CD4-positive, alpha-beta T cell treated with Interferon alpha-2 for 1 hour (primary cell): ENCODE data around the gene FNDC1.
"Not testable (repeated sequence)": the region's sequence is repeated elsewhere in the genome, so short reads cannot be mapped to it uniquely, and the experiment has no call there.

Experiments used
- DNase-seq, 2 donors: peaks; one replicate each; pipeline ENCODE4 v3.0.0-alpha.2; 2020 to 2022

Gene FNDC1

GRCh38 chr6:159169193-159169555 lies at the start of gene FNDC1:
FNDC1 (plus strand) TSS chr6:159169400; CDS start chr6:159169597, 197 bp downstream.
- DNase-seq: peak in 1 of 2 donors; percentile 67

DNA sequence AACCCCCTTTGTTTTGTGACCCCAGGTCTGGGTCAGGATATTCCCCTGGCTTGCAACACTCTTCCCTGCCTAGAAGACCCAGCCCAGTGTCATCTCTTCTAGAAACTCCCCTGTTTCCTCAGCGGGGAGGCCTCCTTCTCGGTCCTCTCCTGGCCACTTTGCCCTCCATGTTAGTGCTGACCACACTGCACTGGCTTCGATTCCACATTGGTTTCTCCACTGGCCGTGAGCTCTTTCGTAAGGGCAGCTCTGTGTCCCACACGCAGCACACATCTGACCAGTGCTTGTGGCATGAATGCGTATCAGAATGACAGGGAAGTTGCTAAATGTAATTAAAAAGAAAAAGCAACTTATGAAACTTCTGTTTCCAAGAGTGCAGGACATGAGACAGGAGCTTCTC lies 49.4 kb upstream of the FNDC1 start:
- peak in 1 of 2 donors; percentile 49 for DNase-seq

DNA sequence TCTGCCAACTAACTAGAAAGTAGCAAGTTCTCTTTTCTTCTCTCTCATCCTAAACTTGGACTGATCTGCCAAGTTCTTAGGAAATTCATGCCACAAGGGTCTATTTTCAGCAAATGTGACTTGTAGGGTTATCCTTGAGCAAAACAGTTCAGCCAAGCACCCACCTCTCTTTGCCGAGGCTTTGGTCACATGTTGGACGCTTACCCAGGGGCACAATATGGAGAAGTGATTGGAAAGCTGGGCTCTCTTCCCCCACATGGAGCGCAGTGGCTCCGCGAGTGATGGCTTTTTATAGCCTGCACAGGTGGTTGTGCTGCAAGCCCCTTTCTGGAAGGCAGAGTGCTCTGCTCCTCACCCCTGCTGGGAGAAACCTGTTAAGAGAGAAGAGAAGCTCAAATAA lies 47.7 kb upstream of the FNDC1 start:
- no peak for DNase-seq

GRCh38 chr6:159122453-159122852 lies 46.7 kb upstream of the FNDC1 start:
- DNase-seq: no peak

- DNase-seq: not testable (repeated sequence)
Observed at GRCh38 chr6:159123831-159124230, 45.4 kb upstream of the FNDC1 start.

DNA sequence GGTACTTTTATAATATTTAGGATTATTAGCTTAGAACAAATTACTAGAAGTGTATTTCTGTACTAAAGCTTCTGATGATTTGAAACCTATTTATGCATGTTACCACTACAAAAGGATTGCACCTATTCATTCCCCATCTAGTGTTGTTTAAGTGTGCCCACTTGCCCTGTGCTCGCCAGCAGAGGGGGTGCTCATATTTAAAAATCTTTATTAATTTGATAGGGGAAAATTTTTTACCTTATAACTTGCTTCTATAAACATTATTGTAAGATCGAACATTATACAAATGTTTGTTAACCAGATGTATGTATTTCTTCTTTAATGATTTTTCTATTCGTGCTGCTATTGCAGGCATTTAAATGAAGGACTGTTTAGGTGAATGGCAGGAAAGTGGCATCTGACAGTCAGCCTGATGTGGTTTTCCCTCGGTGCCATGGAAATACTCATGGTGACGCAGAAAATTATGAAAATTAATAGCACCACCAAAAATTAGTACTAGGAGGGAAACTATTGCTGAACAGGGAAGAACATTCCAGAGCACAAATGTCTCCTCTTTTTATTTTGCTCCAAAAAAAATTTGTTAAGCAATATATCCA lies 44.1 kb upstream of the FNDC1 start:
- DNase-seq: peak in 1 of 2 donors; percentile 26

GRCh38 chr6:159125951-159126352 lies 43.2 kb upstream of the FNDC1 start:
- no peak for DNase-seq

- DNase-seq: no peak
Observed at GRCh38 chr6:159126590-159126989, 42.6 kb upstream of the FNDC1 start.

DNA sequence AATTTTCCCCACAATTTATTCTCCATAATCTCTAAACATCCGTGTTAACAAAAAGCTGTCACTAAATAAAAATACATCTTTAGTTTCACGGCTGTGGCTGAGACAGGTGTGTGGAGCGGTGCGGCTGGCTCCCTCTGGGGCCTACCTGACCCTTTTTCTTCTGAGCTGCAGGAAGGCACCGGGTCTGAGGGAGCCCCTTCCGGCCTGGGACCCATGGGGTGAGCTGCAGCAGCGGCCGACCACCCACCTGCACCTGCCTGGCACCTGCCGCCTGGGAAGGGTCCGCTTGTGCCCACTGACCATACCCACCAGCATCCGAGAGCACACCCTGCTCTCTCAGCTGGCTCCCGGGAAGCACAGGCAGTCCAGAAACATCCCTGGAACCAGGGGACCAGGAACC lies 41.5 kb upstream of the FNDC1 start:
- no peak for DNase-seq

GRCh38 chr6:159128978-159129377 lies 40.2 kb upstream of the FNDC1 start:
- no peak for DNase-seq

- no peak for DNase-seq
Observed at GRCh38 chr6:159130846-159131245, 38.4 kb upstream of the FNDC1 start.

- DNase-seq: no peak
Observed at GRCh38 chr6:159131709-159132108, 37.5 kb upstream of the FNDC1 start.

DNA sequence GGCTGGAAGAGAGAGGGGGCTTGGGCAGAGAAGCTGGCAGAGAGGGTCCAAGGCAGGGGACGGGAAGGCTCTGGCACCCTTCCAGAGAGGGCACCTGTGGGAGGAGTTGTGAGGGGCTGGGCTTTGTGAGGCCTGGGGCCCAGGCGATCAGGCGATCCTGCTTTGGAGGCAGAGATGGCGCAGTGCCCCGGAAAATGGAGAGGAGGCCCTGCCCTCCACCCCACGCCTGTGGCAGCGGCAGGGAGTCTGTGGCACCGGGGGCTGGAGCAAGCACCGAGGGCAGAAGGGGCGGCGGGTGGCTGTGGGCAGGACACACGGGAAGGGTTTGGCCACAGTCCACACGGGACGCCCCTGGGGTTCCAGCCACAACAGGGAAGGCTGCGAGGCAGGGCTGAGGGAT lies 36.5 kb upstream of the FNDC1 start:
- DNase-seq: no peak

DNA sequence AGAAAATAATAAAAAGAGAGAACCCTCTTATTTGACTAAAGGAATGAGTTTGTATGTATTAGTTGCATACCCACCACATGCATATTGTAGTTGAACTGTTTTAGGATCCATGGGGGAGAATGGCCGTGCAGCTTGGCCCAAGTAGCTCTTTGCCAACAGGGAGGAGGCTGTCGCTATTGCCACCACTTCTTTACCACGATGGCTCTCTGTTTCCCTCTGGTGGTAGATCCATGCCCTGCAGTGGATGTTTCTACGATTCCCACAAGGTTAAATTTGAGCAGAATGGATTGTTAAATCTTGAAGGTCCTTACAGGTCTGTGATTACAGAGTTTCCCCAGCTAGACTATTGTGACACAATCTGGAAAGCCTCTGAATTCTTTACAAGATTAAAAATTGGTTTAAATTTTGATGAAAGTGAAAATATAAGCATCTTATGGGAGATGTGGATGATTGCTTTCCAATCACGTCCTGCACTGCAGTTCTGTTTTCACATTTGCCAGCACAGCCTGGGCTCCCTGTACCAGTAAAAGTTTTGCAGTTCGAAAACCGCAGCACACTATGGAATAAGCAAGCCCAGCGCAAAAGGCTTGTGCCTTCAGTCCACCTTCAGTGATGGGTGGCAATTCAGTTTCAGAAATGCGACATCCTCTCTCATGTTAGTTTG lies 34.4 kb upstream of the FNDC1 start:
- peak; percentile 78 to 82 for DNase-seq

DNA sequence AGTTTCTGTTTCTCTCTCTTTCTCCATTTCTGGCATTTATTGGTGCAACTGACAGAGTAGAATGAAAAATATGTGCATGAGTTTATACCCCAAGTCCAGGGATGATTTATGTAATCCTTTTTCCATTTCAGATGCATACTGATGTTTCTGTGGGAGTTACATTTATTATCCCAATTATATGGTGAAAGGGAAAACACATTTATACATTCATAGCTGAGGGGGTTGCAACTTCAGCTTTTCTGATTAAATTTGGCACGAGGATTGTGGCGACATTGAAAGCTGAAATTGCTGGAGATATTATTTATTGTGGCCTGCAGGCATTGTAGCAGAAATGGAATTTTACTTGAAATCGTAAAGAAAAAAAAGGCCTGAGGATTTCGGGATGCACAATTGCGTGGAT lies 31.5 kb upstream of the FNDC1 start:
- DNase-seq: no peak

DNA sequence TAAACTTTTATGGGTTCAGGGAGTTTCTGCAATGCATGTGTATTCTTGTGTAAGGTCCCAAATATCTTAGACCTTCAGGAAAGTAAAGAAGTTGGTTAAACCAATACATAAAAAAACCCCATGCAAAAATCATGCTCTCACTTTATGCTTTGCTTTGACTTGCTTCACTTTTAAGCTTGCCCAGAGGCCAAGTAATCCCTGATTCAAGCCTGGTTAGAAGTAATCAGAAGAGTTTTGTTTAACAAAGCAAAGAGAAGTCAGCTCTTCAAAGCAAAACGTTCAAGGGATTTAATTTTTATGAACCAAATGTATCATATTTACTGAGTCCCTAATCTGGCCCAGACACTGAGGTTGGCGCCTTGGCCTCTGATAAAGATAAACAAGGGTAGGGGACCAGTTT lies 26.7 kb upstream of the FNDC1 start:
- DNase-seq: no peak

GRCh38 chr6:159148641-159149040 lies 20.6 kb upstream of the FNDC1 start:
- no peak for DNase-seq

GRCh38 chr6:159149641-159150040 lies 19.6 kb upstream of the FNDC1 start:
- no peak for DNase-seq

GRCh38 chr6:159151266-159151855 lies 17.8 kb upstream of the FNDC1 start:
- DNase-seq: peak; percentile 53 to 58

DNA sequence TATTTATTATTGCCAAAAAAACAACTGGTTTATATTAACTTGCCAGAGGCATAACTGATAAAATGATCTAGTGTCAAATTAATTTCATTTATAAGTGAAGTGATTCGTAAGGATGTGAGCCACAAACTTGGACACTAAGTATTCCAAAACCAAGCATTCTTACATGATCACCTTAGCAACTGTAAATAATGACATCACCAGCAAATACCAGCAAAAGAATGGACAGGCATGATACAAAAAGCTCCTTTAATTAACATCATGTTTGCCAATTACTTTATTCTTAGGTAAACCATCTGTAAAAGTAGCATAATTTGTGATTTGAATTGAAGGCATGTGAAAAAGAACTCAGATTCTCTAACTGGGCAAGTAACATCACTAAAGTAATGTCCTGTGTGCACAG lies 17.2 kb upstream of the FNDC1 start:
- DNase-seq: no peak

DNA sequence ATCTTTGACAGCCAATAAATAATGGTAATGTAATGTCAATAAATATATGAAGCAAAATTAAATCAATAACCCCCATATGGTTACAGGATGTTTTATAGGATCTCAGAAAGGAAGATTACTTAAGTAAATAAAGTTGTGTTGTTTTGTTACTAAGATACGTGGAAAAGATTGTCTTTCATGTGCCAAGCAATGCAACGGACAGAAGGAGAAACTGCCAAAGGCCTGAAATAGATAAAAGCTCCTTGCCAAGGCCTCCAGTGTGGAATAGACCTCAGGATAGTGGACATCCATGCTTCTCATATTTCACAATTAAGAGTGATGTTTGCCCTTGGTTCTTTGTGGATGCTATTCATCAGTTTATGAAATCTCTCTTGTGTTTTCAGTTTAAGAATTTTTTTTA lies 16.4 kb upstream of the FNDC1 start:
- DNase-seq: no peak

- DNase-seq: no peak
Observed at GRCh38 chr6:159155679-159156078, 13.5 kb upstream of the FNDC1 start.

GRCh38 chr6:159156089-159156488 lies 13.1 kb upstream of the FNDC1 start:
- DNase-seq: no peak

- no peak for DNase-seq
Observed at GRCh38 chr6:159157431-159157830, 11.8 kb upstream of the FNDC1 start.

GRCh38 chr6:159161839-159162238 lies 7.4 kb upstream of the FNDC1 start:
- DNase-seq: no peak
